ENCODE data around the gene MLX.
"Not testable (repeated sequence)": the region's sequence is repeated elsewhere in the genome, so short reads cannot be mapped to it uniquely, and the experiment has no call there.

The MLX gene

GRCh38 chr17:42536048-42536371 is 30.9 kb upstream of the MLX start, which contains the start of gene NAGLU:
Gene NAGLU (plus strand): TSS chr17:42536241. CDS start chr17:42536273, 32 bp downstream.
- DNase-seq: peak; percentile 70 to 99 (median 93)

- DNase-seq: peak in 46 of 51 donors; percentile 12 to 86 (median 68)
Observed at GRCh38 chr17:42536372-42537155, 30.3 kb upstream of the MLX start.

- no peak for DNase-seq
Observed at GRCh38 chr17:42537156-42537805, 29.6 kb upstream of the MLX start.

- DNase-seq: no peak
Observed at GRCh38 chr17:42537826-42538451, 29.0 kb upstream of the MLX start.

- DNase-seq: no peak
Observed at GRCh38 chr17:42538482-42538881, 28.4 kb upstream of the MLX start.

GRCh38 chr17:42540558-42540957 is 26.3 kb upstream of the MLX start:
- not testable (repeated sequence) for DNase-seq

GRCh38 chr17:42541041-42541833 is 25.7 kb upstream of the MLX start:
- DNase-seq: no peak

GRCh38 chr17:42543190-42544079 is 23.5 kb upstream of the MLX start:
- DNase-seq: peak in 15 of 51 donors; percentile 18 to 68 (median 40)

GRCh38 chr17:42544874-42545283 is 22.0 kb upstream of the MLX start:
- no peak for DNase-seq

- DNase-seq: not testable (repeated sequence)
Observed at GRCh38 chr17:42545755-42546505, 21.0 kb upstream of the MLX start.

- DNase-seq: no peak
Observed at GRCh38 chr17:42547001-42547461, 19.9 kb upstream of the MLX start.

- DNase-seq: no peak
Observed at GRCh38 chr17:42547698-42548069, 19.2 kb upstream of the MLX start.

GRCh38 chr17:42548070-42548837 is 18.6 kb upstream of the MLX start:
- peak in 5 of 51 donors; percentile 6 to 26 (median 20) for DNase-seq

- no peak for DNase-seq
Observed at GRCh38 chr17:42548993-42549755, 17.7 kb upstream of the MLX start.

- not testable (repeated sequence) for DNase-seq
Observed at GRCh38 chr17:42552736-42553135, 14.2 kb upstream of the MLX start, which contains the start of gene HSD17B1. Gene HSD17B1 (plus strand): TSS chr17:42552923. CDS start chr17:42552934, 11 bp downstream.

GRCh38 chr17:42553161-42553818 is 13.6 kb upstream of the MLX start:
- no peak for DNase-seq

GRCh38 chr17:42553866-42554249 is 13.0 kb upstream of the MLX start:
- DNase-seq: peak in 2 of 51 donors; percentile 13 to 29

Data from hypothalamus (tissue), 51 donors.